B cell (primary cell): ENCODE measurements around the gene ARHGEF33. TPM values are rescaled to one million over a fixed set of nuclear protein-coding genes. Genes with fewer than 3 reads are reported as not detected.

Experiments
- ATAC-seq: fragments of 200-7000 bp; cut with Tn5 transposase; one replicate; pipeline ENCODE4 v1.10.0; 2021; ENCODE audit warnings: low read depth, mild to moderate bottlenecking, moderate number of reproducible peaks, moderate library complexity
- CTCF ChIA-PET: fragments of 350-600 bp; sonication (Branson Sonifier 250); formaldehyde crosslinking; loops from one replicate; lab custom pipeline; 2021; ENCODE audit warnings: antibody characterized with exemption, inconsistent platforms; lab: Charles Lee
- POLR2A ChIA-PET: fragments of 350-600 bp; sonication (Branson Sonifier 250); formaldehyde crosslinking; loops from one replicate; lab custom pipeline; 2021; ENCODE audit warnings: antibody characterized with exemption; lab: Charles Lee
- DNase-seq: peaks from one replicate; pipeline ENCODE4 v3.0.0; 2013
- H2AFZ ChIP-seq: 2 replicates; pipeline ENCODE4 v1.6.1; 2012; ENCODE audit warnings: mild to moderate bottlenecking, low read depth, low read length; ENCODE audit not compliant: insufficient read depth, poor library complexity, severe bottlenecking
- H3K27ac ChIP-seq, 2 donors: 1 replicate in 1 of 2; 2 replicates in 1 of 2; pipeline ENCODE4 v1.5.1; 2012 to 2013; ENCODE audit warnings: low read length in 2 of 2, mild to moderate bottlenecking in 2 of 2, moderate library complexity in 1 of 2
- H3K27me3 ChIP-seq, 4 experiments: fragments of 200-600 bp in 1 of 4; sonication (generic) in 1 of 4; replicated peaks in 1 of 4; 1 replicate in 2 of 4; 2 replicates in 2 of 4; pipeline versions ENCODE4 v1.6.1 to v1.7.0; 2013 to 2016; ENCODE audit warnings: low read length in 3 of 4, mild to moderate bottlenecking in 2 of 4, mixed read lengths in 1 of 4, moderate library complexity in 1 of 4; ENCODE audit not compliant: insufficient read depth in 4 of 4, control insufficient read depth in 3 of 4; ENCODE audit errors: control extremely low read depth in 1 of 4
- H3K36me3 ChIP-seq, 2 experiments: replicated peaks in 1 of 2; 1 replicate in 1 of 2; 2 replicates in 1 of 2; pipeline versions ENCODE4 v1.6.1 to v1.7.1; 2013; ENCODE audit warnings: low read length in 1 of 2; ENCODE audit not compliant: insufficient read depth in 2 of 2, control insufficient read depth in 1 of 2; ENCODE audit errors: control extremely low read depth in 1 of 2, extremely low read depth in 1 of 2
- H3K4me1 ChIP-seq, 2 donors: fragments of 200-600 bp in 1 of 2; sonication (generic) in 1 of 2; 1 replicate in 1 of 2; 2 replicates in 1 of 2; pipeline versions ENCODE4 v1.5.1 to v1.6.1; 2013 to 2017; ENCODE audit warnings: low read length in 2 of 2; ENCODE audit not compliant: control insufficient read depth in 2 of 2, insufficient read depth in 2 of 2
- H3K4me2 ChIP-seq: replicated peaks from 2 replicates; pipeline ENCODE3; 2012; ENCODE audit warnings: mild to moderate bottlenecking, low read depth, low read length; ENCODE audit not compliant: poor library complexity, severe bottlenecking
- H3K4me3 ChIP-seq, 5 experiments: fragments of 200-600 bp in 1 of 5; sonication (generic) in 1 of 5; 1 replicate in 3 of 5; 2 replicates in 2 of 5; pipeline versions ENCODE4 v1.5.1 to v1.7.0; 2011 to 2016; ENCODE audit warnings: low read length in 4 of 5, mild to moderate bottlenecking in 4 of 5, low read depth in 2 of 5, control low read depth in 1 of 5, moderate library complexity in 1 of 5; ENCODE audit not compliant: insufficient read depth in 1 of 5; ENCODE audit errors: control extremely low read depth in 1 of 5, extremely low read depth in 1 of 5
- H3K79me2 ChIP-seq: fragments of 200-600 bp; sonication (generic); one replicate; pipeline ENCODE4 v1.6.0; 2016; ENCODE audit warnings: low read length; ENCODE audit not compliant: control insufficient read depth, insufficient read depth
- H3K9ac ChIP-seq: fragments of 200-600 bp; sonication (generic); 2 replicates; pipeline ENCODE4 v1.6.1; 2017; ENCODE audit warnings: mild to moderate bottlenecking, low read length, moderate library complexity
- H3K9me3 ChIP-seq, 3 donors: one replicate each; pipeline versions ENCODE4 v1.6.1 to v1.7.1; 2013; ENCODE audit warnings: low read length in 2 of 3; ENCODE audit not compliant: control insufficient read depth in 2 of 3, insufficient read depth in 1 of 3; ENCODE audit errors: control extremely low read depth in 1 of 3
- H4K20me1 ChIP-seq: 2 replicates; pipeline ENCODE4 v1.6.0; 2012; ENCODE audit warnings: mild to moderate bottlenecking, low read length; ENCODE audit not compliant: insufficient read depth, control insufficient read depth, poor library complexity, severe bottlenecking
- H3K27ac Mint-ChIP-seq: one replicate; pipeline ENCODE4 v1.8.0; 2021; ENCODE audit warnings: mixed read lengths
- H3K27me3 Mint-ChIP-seq: one replicate; pipeline ENCODE4 v1.8.0; 2021; ENCODE audit warnings: mixed read lengths
- H3K4me1 Mint-ChIP-seq: one replicate; pipeline ENCODE4 v1.8.0; 2021; ENCODE audit warnings: mixed read lengths
- H3K4me3 Mint-ChIP-seq: one replicate; pipeline ENCODE4 v1.8.0; 2021; ENCODE audit warnings: mixed read lengths
- H3K9me3 Mint-ChIP-seq: one replicate; pipeline ENCODE4 v1.8.0; 2022; ENCODE audit warnings: mixed read lengths; ENCODE audit not compliant: insufficient read depth
- CTCF ChIP-seq: fragments of 200-600 bp; IDR thresholded peaks from one replicate; pipeline ENCODE4 v1.8.0; 2022; ENCODE audit warnings: antibody characterized with exemption, mild to moderate bottlenecking
- EZH2 ChIP-seq: IDR thresholded peaks from 2 replicates; pipeline ENCODE4 v1.6.1; 2012; ENCODE audit warnings: borderline replicate concordance, low read depth, mild to moderate bottlenecking, moderate library complexity, low read length; ENCODE audit not compliant: insufficient read depth, poor library complexity, severe bottlenecking
- WGBS: methylation state at CpG from one replicate; pipeline ENCODE4 v1.1.5; 2013; ENCODE audit warnings: missing lambda C conversion rate; ENCODE audit not compliant: insufficient coverage; 5-methylcytosine and 5-hydroxymethylcytosine counted together
- intact Hi-C: fragments of 100-400 bp; cut with micrococcal nuclease; formaldehyde crosslinking; loops from one replicate; pipeline ENCODE4 v1.10.0; 2022
- polyA plus RNA-seq: library from polyadenylated mRNA; depleted of rRNA; stranded (reverse); fragments of >200 nt; gene quantifications from 2 replicates; pipeline ENCODE4 v1.2.3, GENCODE V29; 2012
- small RNA-seq: library from RNA; depleted of rRNA; stranded (forward); fragments of <200 nt; gene quantifications from one replicate; pipeline ENCODE3, GENCODE V24; 2012; ENCODE audit warnings: low replicate concordance, low read depth; ENCODE audit not compliant: insufficient read length
- total RNA-seq, 2 donors: library from RNA; stranded (reverse); fragments of 120-200 nt in 1 of 2; gene quantifications; 1 replicate in 1 of 2; 2 replicates in 1 of 2; pipeline versions ENCODE4 v1.2.3 to v1.2.4, GENCODE V29; 2013 to 2022

Gene ARHGEF33
- total and polyA plus RNA-seq, 2 donors (not counting 1 experiment from before 2014, with no cell fraction given): 0.04 to 0.20 TPM

GRCh38 chr2:39023649-39024048 is 134.0 kb downstream of the ARHGEF33 start:
- no peaks in the 10 kb centered on the region for H3K4me1 ChIP-seq

GRCh38 chr2:39024833-39025232 is 135.2 kb downstream of the ARHGEF33 start:
- H2AFZ ChIP-seq: no peak overlapping the region
- H3K27me3 Mint-ChIP-seq: no peaks in the 10 kb centered on the region
- intact Hi-C loops: no loop called here
- no peaks in the 10 kb centered on the region for H3K9me3 ChIP-seq
- no peak for TF ChIP-seq EZH2
- no peak for TF ChIP-seq CTCF
- CTCF ChIA-PET: no interaction called here
- H3K27ac ChIP-seq: no peak overlapping the region
- no peak overlapping the region for H3K4me3 ChIP-seq
- H3K4me1 Mint-ChIP-seq: no peaks in the 10 kb centered on the region
- H3K9ac ChIP-seq: no peak overlapping the region
- H3K4me2 ChIP-seq: no peak overlapping the region
- peaks cover 4 to 21% of the 10 kb centered on the region in 2 experiments for H3K36me3 ChIP-seq
- H3K9me3 Mint-ChIP-seq: no peaks in the 10 kb centered on the region
- no peak overlapping the region for H3K4me3 Mint-ChIP-seq
- POLR2A ChIA-PET: no interaction called here
- no peaks in the 10 kb centered on the region for H3K4me1 ChIP-seq
- no peaks in the 10 kb centered on the region for H3K79me2 ChIP-seq
- H4K20me1 ChIP-seq: peaks cover 5% of the 10 kb centered on the region
- no peaks in the 10 kb centered on the region for H3K27me3 ChIP-seq
- DNase-seq (no peak), ATAC-seq (no peak)
- no peak overlapping the region for H3K27ac Mint-ChIP-seq
- no CpG with 5 or more reads among the region's 4 CpGs for WGBS

More at GRCh38 chr2:39023649-39024048, 134.0 kb downstream of the ARHGEF33 start:
- no peaks in the 10 kb centered on the region for H3K27me3 ChIP-seq
- Mint-ChIP-seq H3K27ac (no peak overlapping the region), H3K27me3 (no peaks in the 10 kb centered on the region), H3K4me1 (no peaks in the 10 kb centered on the region), H3K9me3 (no peaks in the 10 kb centered on the region), H3K4me3 (no peak overlapping the region)
- peaks cover 5% of the 10 kb centered on the region for H4K20me1 ChIP-seq
- no peaks in the 10 kb centered on the region for H3K79me2 ChIP-seq
- ATAC-seq (no peak), DNase-seq (no peak)
- TF ChIP-seq CTCF (no peak), EZH2 (no peak)
- peaks cover 7 to 19% of the 10 kb centered on the region in 2 experiments for H3K36me3 ChIP-seq
- POLR2A ChIA-PET: no interaction called here
- no peaks in the 10 kb centered on the region for H3K9me3 ChIP-seq
- H3K4me2 ChIP-seq: no peak overlapping the region
- intact Hi-C loops: no loop called here
- WGBS: no CpG with 5 or more reads among the region's 3 CpGs
- no peak overlapping the region for H3K4me3 ChIP-seq
- H3K27ac ChIP-seq: no peak overlapping the region
- CTCF ChIA-PET: no interaction called here
- H3K9ac ChIP-seq: no peak overlapping the region
- H2AFZ ChIP-seq: no peak overlapping the region

Small RNA genes within 50 kb of the gene (small RNA-seq; reads per million reads assigned to genes)
- gene RN7SL96P: not detected
- gene RNU6-851P: not detected

Other genes starting within 250 kb of the ARHGEF33 start
- gene GALM, start 223.8 kb upstream of the ARHGEF33 start, total RNA-seq: 5.1 and 5.8 TPM in 2 replicates
- 8.4 and 9.7 TPM in 2 replicates for gene GALM, start 223.8 kb upstream of the ARHGEF33 start, polyA plus RNA-seq
- gene SRSF7, start 138.5 kb upstream of the ARHGEF33 start, total RNA-seq: 280 and 283 TPM in 2 replicates
- 505 and 687 TPM in 2 replicates for gene SRSF7, start 138.5 kb upstream of the ARHGEF33 start, polyA plus RNA-seq
- gene GEMIN6, start 111.7 kb upstream of the ARHGEF33 start, total RNA-seq: 13.1 and 14.9 TPM in 2 replicates
- gene GEMIN6, start 111.7 kb upstream of the ARHGEF33 start, polyA plus RNA-seq: 2.3 and 2.6 TPM in 2 replicates
- 24.1 and 25.0 TPM in 2 replicates for gene DHX57, start 13.9 kb upstream of the ARHGEF33 start, total RNA-seq
- 7.7 and 11.0 TPM in 2 replicates for gene DHX57, start 13.9 kb upstream of the ARHGEF33 start, polyA plus RNA-seq
- gene MORN2, start 13.9 kb upstream of the ARHGEF33 start, total RNA-seq: 2.3 and 3.9 TPM in 2 replicates
- 0.70 and 1.9 TPM in 2 replicates for gene MORN2, start 13.9 kb upstream of the ARHGEF33 start, polyA plus RNA-seq
- 58.1 and 79.0 TPM in 2 replicates for gene SOS1, start 231.2 kb downstream of the ARHGEF33 start, total RNA-seq
- gene SOS1, start 231.2 kb downstream of the ARHGEF33 start, polyA plus RNA-seq: 16.9 and 18.2 TPM in 2 replicates